Large intestine (tissue), 3 donors: ENCODE results near the gene MASP2. TPM values are rescaled to one million over a fixed set of nuclear protein-coding genes. Genes with fewer than 3 reads are reported as not detected.
"Not testable (repeated sequence)": the region's sequence is repeated elsewhere in the genome, so short reads cannot be mapped to it uniquely, and the experiment has no call there.

ENCODE experiments used
- DNase-seq, 2 donors: peaks; one replicate each; pipeline versions ENCODE4 v3.0.0 to v3.0.0-alpha.2; 2013
- H3K27ac ChIP-seq: one replicate; pipeline ENCODE4 v1.5.1; 2013; ENCODE audit warnings: low read length
- H3K27me3 ChIP-seq: 2 replicates; pipeline ENCODE4 v1.6.1; 2013; ENCODE audit warnings: low read length; ENCODE audit not compliant: control insufficient read depth, insufficient read depth
- H3K36me3 ChIP-seq: 2 replicates; pipeline ENCODE4 v1.6.1; 2013; ENCODE audit warnings: low read length; ENCODE audit not compliant: control insufficient read depth, insufficient read depth
- H3K4me1 ChIP-seq: one replicate; pipeline ENCODE4 v1.6.1; 2013; ENCODE audit warnings: low read length; ENCODE audit not compliant: control insufficient read depth, insufficient read depth
- H3K4me3 ChIP-seq: one replicate; pipeline ENCODE4 v1.5.1; 2013; ENCODE audit warnings: low read length
- H3K9me3 ChIP-seq: one replicate; pipeline ENCODE4 v1.6.1; 2013; ENCODE audit warnings: mild to moderate bottlenecking, low read depth, low read length, moderate library complexity; ENCODE audit not compliant: control insufficient read depth
- WGBS: methylation state at CpG from one replicate; pipeline ENCODE4 v1.1.5; 2013; ENCODE audit warnings: low lambda C conversion rate; ENCODE audit not compliant: insufficient coverage; 5-methylcytosine and 5-hydroxymethylcytosine counted together
- polyA plus RNA-seq: library from polyadenylated mRNA; unstranded; fragments of 120-200 nt; gene quantifications from one replicate; pipeline ENCODE4 v1.2.1, GENCODE V29; 2013

Gene MASP2
- polyA plus RNA-seq, 1 donor = 5.8 TPM

GRCh38 chr1:11046270-11046566 lies 821 bp downstream of the MASP2 start:
- no peak for DNase-seq
- Histone ChIP-seq H3K27me3 (no peaks in the 10 kb centered on the region), H3K36me3 (no peaks in the 10 kb centered on the region), H3K4me3 (no peak overlapping the region), H3K27ac (no peak overlapping the region), H3K4me1 (no peaks in the 10 kb centered on the region), H3K9me3 (no peaks in the 10 kb centered on the region)
- no CpG with 5 or more reads among the region's 8 CpGs for WGBS

DNA sequence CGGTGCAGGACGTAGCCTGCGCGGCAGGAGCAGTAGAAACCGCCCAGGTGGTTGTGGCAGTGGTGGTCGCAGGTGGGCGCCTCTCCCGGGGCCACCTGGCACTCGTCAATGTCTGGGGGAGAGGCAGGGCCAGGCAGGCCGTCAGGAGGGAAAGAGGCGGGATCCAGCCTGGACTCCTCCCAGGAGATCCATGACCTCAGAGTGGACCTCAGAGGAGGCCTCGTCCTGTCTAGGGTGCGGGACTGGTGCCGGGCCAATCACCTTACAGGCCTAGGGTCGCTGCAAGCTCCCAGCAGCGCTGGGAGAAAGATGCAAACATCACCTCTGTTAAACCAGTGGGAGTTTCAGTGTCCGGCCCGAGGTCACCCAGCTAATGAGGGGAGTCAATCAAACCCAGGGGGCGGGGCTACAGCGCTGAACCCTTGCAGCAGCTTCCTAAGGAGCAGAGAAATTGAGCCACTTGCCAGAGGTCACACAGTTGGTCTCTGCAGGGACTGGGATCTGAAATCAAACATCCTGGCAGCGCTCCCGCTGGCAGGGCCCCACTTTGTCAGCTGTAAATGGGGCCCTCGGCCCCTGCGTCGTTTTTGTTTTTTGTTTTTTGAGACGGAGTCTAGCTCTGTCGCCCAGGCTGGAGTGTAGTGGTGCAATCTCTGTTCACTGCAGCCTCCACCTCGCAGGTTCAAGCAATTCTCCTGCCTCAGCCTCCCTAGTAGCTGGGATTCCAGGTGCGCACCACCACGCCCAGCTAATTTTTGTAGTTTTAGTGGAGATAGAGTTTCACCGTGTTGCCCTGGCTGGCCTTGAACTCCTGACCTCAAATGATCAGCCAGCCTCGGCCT lies 1.4 kb downstream of the MASP2 start:
- no peaks in the 10 kb centered on the region for H3K36me3 ChIP-seq
- no peak overlapping the region for H3K4me3 ChIP-seq
- no peaks in the 10 kb centered on the region for H3K9me3 ChIP-seq
- no peak overlapping the region for H3K27ac ChIP-seq
- no peaks in the 10 kb centered on the region for H3K27me3 ChIP-seq
- H3K4me1 ChIP-seq = no peaks in the 10 kb centered on the region
- DNase-seq = no peak
- WGBS = 93% methylated on average over 2 of the region's 32 CpGs

DNA sequence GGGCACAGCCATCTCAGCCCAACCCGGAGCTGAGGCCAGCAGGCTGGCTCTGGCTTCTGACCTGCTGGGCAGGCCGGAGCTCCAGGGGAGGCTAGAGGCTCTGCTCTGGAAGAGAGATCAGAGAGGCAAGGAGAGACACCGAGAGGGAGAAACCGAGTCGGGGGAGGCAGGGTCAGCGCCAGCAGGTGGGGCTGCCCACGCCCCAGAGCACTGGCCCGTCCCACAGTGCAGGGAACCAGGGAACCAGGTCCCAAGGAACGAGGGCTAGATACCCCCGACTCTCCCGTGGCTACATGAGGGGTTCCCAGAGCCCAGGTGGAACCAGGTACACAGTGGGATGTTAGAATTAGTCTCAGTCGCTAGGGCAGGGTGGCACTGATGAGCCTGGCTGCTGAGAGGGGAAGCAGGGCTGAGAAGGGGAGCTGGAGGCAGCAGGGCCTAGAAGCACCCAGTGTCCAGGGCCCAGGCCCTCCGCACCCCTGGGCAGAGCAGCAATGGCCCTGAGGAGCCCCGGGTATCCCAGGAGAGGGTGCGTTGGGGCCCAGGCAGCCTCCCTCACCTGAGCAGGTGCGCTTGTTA lies 2.1 kb downstream of the MASP2 start:
- no peaks in the 10 kb centered on the region for H3K27me3 ChIP-seq
- no peaks in the 10 kb centered on the region for H3K36me3 ChIP-seq
- no peak overlapping the region for H3K4me3 ChIP-seq
- DNase-seq = no peak
- H3K27ac ChIP-seq = no peak overlapping the region
- no CpG with 5 or more reads among the region's 16 CpGs for WGBS
- no peaks in the 10 kb centered on the region for H3K9me3 ChIP-seq
- H3K4me1 ChIP-seq = no peaks in the 10 kb centered on the region

DNA sequence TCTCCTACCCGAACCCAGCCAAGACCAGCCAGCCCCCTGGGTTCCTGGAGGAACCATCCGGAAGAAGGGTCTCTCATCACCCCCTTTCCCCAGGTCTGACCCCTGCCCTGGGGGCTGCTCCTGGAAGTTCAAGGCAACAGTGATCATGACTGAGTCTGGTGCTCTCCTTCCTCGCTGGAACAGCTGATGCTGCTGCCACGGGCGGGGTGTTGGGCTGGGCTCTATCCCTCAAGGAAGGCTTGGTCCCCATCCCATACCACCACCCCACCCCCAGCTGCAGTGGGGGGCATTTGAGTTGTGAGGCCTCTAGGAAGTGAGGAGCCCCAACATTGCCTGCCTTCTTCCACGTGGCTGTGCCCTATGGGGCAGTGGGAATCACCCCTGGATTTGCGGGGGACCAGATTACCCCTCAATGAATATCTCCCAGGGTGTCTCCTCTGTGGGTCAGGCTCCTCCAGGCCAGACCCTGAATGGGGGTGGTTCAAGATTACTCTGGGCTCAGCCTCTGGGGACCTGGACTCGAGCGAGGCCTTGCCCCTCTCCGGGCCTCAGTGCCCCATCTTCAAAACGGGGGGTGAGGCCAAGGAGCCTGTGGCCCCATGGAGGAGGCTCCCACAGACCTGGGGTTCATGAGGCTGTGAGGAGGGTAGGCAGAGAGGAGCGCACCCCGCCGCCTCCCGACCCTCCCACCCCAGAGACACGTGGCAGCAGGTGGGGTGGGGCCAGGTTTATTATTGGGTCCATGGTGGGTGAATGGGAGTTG lies 2.8 kb downstream of the MASP2 start:
- Histone ChIP-seq H3K27ac (no peak overlapping the region), H3K27me3 (no peaks in the 10 kb centered on the region), H3K4me1 (no peaks in the 10 kb centered on the region), H3K36me3 (no peaks in the 10 kb centered on the region), H3K4me3 (no peak overlapping the region), H3K9me3 (no peaks in the 10 kb centered on the region)
- no peak for DNase-seq
- no CpG with 5 or more reads among the region's 16 CpGs for WGBS

- peaks cover 4% of the 10 kb centered on the region for H3K27me3 ChIP-seq
- no peak overlapping the region for H3K4me3 ChIP-seq
- no peak for DNase-seq
- H3K4me1 ChIP-seq = peaks cover under 1% of the 10 kb centered on the region
- no peak overlapping the region for H3K27ac ChIP-seq
- H3K9me3 ChIP-seq = no peaks in the 10 kb centered on the region
- no peaks in the 10 kb centered on the region for H3K36me3 ChIP-seq
- no CpG with 5 or more reads among the region's 19 CpGs for WGBS
Measured at GRCh38 chr1:11042995-11043874, 3.8 kb downstream of the MASP2 start.

GRCh38 chr1:11042065-11042464 lies 5.0 kb downstream of the MASP2 start:
- Histone ChIP-seq H3K9me3 (no peaks in the 10 kb centered on the region), H3K27ac (no peak overlapping the region), H3K4me3 (no peak overlapping the region), H3K4me1 (peaks cover 2% of the 10 kb centered on the region), H3K36me3 (no peaks in the 10 kb centered on the region), H3K27me3 (peaks cover 5% of the 10 kb centered on the region)
- no peak for DNase-seq
- 82% methylated on average over 3 of the region's 3 CpGs for WGBS

- no peak for DNase-seq
- peaks cover 5% of the 10 kb centered on the region for H3K27me3 ChIP-seq
- no peak overlapping the region for H3K4me3 ChIP-seq
- H3K36me3 ChIP-seq = no peaks in the 10 kb centered on the region
- peaks cover 2% of the 10 kb centered on the region for H3K4me1 ChIP-seq
- H3K9me3 ChIP-seq = no peaks in the 10 kb centered on the region
- no peak overlapping the region for H3K27ac ChIP-seq
Measured at GRCh38 chr1:11041048-11041447, 6.0 kb downstream of the MASP2 start.

DNA sequence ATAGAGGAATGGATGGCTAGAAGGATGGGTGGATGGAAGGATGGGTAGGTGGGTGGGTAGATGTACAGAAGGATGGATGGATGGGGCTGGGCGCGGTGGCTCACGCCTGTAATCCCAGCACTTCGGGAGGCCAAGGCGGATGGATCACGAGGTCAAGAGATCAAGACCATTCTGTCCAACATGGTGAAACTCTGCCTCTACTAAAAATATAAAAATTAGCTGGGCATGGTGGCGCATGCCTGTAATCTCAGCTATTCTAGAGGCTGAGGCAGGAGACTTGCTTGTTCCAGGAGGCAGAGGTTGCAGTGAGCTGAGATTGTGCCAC lies 7.0 kb downstream of the MASP2 start:
- not testable (repeated sequence) for H3K4me3 ChIP-seq
- 100% methylated on average over 1 of the region's 7 CpGs for WGBS

DNA sequence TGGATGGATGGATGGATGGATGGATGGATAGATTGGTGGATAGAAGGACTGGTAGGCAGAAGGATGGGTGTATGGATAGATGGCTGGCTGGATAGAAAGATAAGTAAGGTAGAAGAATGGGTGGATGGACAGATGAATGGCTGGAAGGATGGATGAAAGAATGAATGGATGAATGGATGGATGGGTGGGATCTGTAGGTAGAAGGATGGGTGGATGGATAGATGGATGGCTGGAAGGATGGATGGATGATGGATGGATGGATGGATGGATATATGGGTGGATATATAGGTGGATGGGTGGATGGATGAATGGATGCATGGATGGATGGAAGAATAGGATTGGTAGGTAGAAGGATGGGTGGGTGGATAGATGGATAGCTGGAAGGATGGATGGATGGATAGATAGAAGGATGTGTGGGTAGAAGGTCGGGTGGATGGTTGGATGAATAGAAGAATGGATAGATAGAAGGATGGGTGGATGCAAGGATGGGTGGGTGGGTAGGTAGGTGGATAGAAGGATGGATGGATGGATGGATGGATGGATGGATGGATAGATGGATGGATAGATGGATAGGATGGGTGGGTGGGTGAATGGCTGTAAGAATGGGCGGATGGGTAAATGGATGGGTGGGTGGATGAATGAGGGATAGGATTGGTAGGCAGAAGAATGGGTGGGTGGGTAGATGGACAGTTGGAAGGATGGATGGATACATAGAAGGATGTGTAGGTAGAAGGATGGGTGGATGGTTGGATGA lies 7.5 kb downstream of the MASP2 start:
- peaks cover 5% of the 10 kb centered on the region for H3K27me3 ChIP-seq
- H3K36me3 ChIP-seq = no peaks in the 10 kb centered on the region
- WGBS = 75% methylated on average over 1 of the region's 2 CpGs
- H3K4me3 ChIP-seq = no peak overlapping the region
- no peaks in the 10 kb centered on the region for H3K9me3 ChIP-seq
- H3K27ac ChIP-seq = no peak overlapping the region
- H3K4me1 ChIP-seq = peaks cover 2% of the 10 kb centered on the region
- no peak for DNase-seq

More for the DNA sequence above, 7.0 kb downstream of the MASP2 start:
- not testable (repeated sequence) for H3K9me3 ChIP-seq, DNase-seq, H3K27ac ChIP-seq, H3K36me3 ChIP-seq, H3K4me1 ChIP-seq, H3K27me3 ChIP-seq
